Tibial nerve (tissue), 4 donors: ENCODE results near the gene CIDEC. TPM values are rescaled to one million over a fixed set of nuclear protein-coding genes. Genes with fewer than 3 reads are reported as not detected.

Experiments used
- DNase-seq, 2 donors: peaks; one replicate each; pipeline ENCODE4 v3.0.0-alpha.2; 2019; ENCODE audit warnings: low spot score in 2 of 2
- H3K27ac ChIP-seq, 4 donors: fragments of 200-600 bp; sonication (generic) in 3 of 4; one replicate each; pipeline ENCODE4 v1.5.1; 2017 to 2019; ENCODE audit warnings: mild to moderate bottlenecking in 1 of 4
- H3K27me3 ChIP-seq, 2 donors: fragments of 200-600 bp; sonication (generic) in 1 of 2; one replicate each; pipeline versions ENCODE4 v1.5.1 to v1.6.0; 2017 to 2019
- H3K36me3 ChIP-seq, 3 donors: fragments of 200-600 bp; sonication (generic); one replicate each; pipeline ENCODE4 v1.5.1; 2018 to 2019
- H3K4me1 ChIP-seq, 4 donors: fragments of 200-600 bp; sonication (generic) in 3 of 4; one replicate each; pipeline ENCODE4 v1.5.1; 2017 to 2019
- H3K4me3 ChIP-seq, 4 donors: fragments of 200-600 bp; sonication (generic) in 3 of 4; one replicate each; pipeline ENCODE4 v1.5.1; 2017 to 2019; ENCODE audit warnings: mild to moderate bottlenecking in 1 of 4, moderate library complexity in 1 of 4
- H3K9me3 ChIP-seq, 4 donors: fragments of 200-600 bp; sonication (generic) in 3 of 4; one replicate each; pipeline ENCODE4 v1.5.1; 2017 to 2019
- CTCF ChIP-seq, 5 experiments: fragments of 200-600 bp in 3 of 5; fragments of 450-650 bp in 2 of 5; sonication (generic) in 3 of 5; IDR thresholded peaks; one replicate each; pipeline ENCODE4 v1.5.1; 2016 to 2019; ENCODE audit warnings: antibody characterized with exemption in 5 of 5, mild to moderate bottlenecking in 3 of 5, moderate library complexity in 2 of 5
- EP300 ChIP-seq, 2 donors: sonication (generic); formaldehyde crosslinking; IDR thresholded peaks; one replicate each; pipeline ENCODE4 v1.6.1; 2017; ENCODE audit warnings: antibody characterized with exemption in 2 of 2, mild to moderate bottlenecking in 1 of 2
- POLR2A ChIP-seq, 2 donors: fragments of 450-650 bp; IDR thresholded peaks; one replicate each; pipeline ENCODE4 v1.6.1; 2017; ENCODE audit warnings: antibody characterized with exemption in 2 of 2, mild to moderate bottlenecking in 2 of 2, moderate library complexity in 2 of 2
- WGBS, 2 donors: methylation state at CpG; one replicate each; pipeline ENCODE4 v1.1.5; 2018; 5-methylcytosine and 5-hydroxymethylcytosine counted together
- total RNA-seq, 4 donors: library from RNA; depleted of rRNA; stranded (reverse); fragments of >200 nt; gene quantifications; one replicate each; pipeline ENCODE4 v1.1.0, GENCODE V29; 2016

Gene CIDEC
- total RNA-seq, 4 donors from 2014 or later = 72.4 to 380 (median 174) TPM

GRCh38 chr3:9833078-9833477, 47.0 kb downstream of the CIDEC start:
- Histone ChIP-seq H3K36me3 (peaks cover 0 to 96% (median 11%) of the 10 kb centered on the region in 3 donors), H3K27ac (no peak overlapping the region), H3K27me3 (no peaks in the 10 kb centered on the region), H3K9me3 (no peaks in the 10 kb centered on the region), H3K4me1 (no peaks in the 10 kb centered on the region), H3K4me3 (no peak overlapping the region)
- TF ChIP-seq EP300 (IDR thresholded peaks at IDR 0.05) (no peak), POLR2A (IDR thresholded peaks at IDR 0.05) (no peak), CTCF (IDR thresholded peaks at IDR 0.05) (no peak)
- 86 to 91% methylated on average over 8 to 9 of the region's 9 CpGs for WGBS, 2 donors
- no peak for DNase-seq

- H3K4me3 ChIP-seq = no peak overlapping the region
- no peaks in the 10 kb centered on the region for H3K4me1 ChIP-seq
- H3K27me3 ChIP-seq = no peaks in the 10 kb centered on the region
- no peak overlapping the region for H3K27ac ChIP-seq
- peaks cover 0 to 97% (median 11%) of the 10 kb centered on the region in 3 donors for H3K36me3 ChIP-seq
- DNase-seq = no peak
- H3K9me3 ChIP-seq = no peaks in the 10 kb centered on the region
- 87 to 96% methylated on average over 3 of the region's 3 CpGs for WGBS, 2 donors
- TF ChIP-seq POLR2A (IDR thresholded peaks at IDR 0.05) (no peak), CTCF (IDR thresholded peaks at IDR 0.05) (no peak), EP300 (IDR thresholded peaks at IDR 0.05) (no peak)
Measured at GRCh38 chr3:9831253-9831652, 48.8 kb downstream of the CIDEC start.

GRCh38 chr3:9828801-9829755, 51.0 kb downstream of the CIDEC start:
- H3K27ac ChIP-seq = no peak overlapping the region
- WGBS, 2 donors = 86 to 95% methylated on average over 12 to 16 of the region's 17 CpGs
- no peak overlapping the region for H3K4me3 ChIP-seq
- no peaks in the 10 kb centered on the region for H3K9me3 ChIP-seq
- TF ChIP-seq CTCF (IDR thresholded peaks at IDR 0.05) (no peak), EP300 (IDR thresholded peaks at IDR 0.05) (no peak), POLR2A (IDR thresholded peaks at IDR 0.05) (no peak)
- no peaks in the 10 kb centered on the region for H3K27me3 ChIP-seq
- H3K36me3 ChIP-seq = peaks cover 0 to 84% (median 5%) of the 10 kb centered on the region in 3 donors
- no peaks in the 10 kb centered on the region for H3K4me1 ChIP-seq
- no peak for DNase-seq

DNA sequence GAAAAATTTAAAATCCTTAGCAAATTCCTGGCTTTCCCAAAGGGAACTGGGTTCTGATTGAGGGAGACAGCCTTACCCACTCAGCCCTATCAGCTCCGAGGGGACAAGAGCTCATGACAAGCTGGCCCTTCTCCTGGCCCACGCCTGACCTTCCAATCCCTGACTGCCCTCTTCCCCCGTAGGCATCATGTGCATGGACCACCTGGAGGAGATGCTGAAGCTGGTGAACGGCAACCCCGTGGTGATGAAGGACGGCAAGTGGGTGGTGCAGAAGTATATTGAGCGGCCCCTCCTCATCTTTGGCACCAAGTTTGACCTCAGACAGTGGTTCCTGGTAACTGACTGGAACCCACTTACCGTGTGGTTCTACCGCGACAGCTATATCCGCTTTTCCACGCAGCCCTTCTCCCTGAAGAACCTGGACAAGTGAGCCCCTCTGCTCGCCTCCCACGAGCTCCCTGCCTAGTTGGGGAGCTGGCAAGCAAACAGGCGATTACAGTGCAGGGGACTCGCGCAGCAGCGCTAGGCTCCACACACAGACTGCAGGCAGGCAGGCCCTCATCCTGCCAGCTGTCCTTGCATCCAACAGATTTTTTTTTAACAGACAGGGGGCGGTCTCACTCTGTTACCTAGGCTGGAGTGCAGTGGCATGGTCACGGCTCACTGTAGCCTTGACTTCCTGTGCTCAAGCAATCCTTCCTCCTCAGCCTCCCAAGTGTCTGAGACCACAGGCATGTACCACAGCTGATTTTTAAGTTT, 53.1 kb downstream of the CIDEC start:
- 76 to 79% methylated on average over 19 to 20 of the region's 20 CpGs for WGBS, 2 donors
- H3K4me1 ChIP-seq = no peaks in the 10 kb centered on the region
- no peak overlapping the region for H3K4me3 ChIP-seq
- peaks cover 0 to 63% (median 0%) of the 10 kb centered on the region in 3 donors for H3K36me3 ChIP-seq
- no peak overlapping the region for H3K27ac ChIP-seq
- no peaks in the 10 kb centered on the region for H3K27me3 ChIP-seq
- H3K9me3 ChIP-seq = no peaks in the 10 kb centered on the region
- TF ChIP-seq CTCF (IDR thresholded peaks at IDR 0.05) (no peak), POLR2A (IDR thresholded peaks at IDR 0.05) (no peak), EP300 (IDR thresholded peaks at IDR 0.05) (no peak)
- no peak for DNase-seq
